IPS-18c (cell line): ENCODE measurements around the gene CORO7.

Experiments
- H3K4me3 ChIP-seq: 2 replicates; pipeline ENCODE4 v1.7.0; 2013; ENCODE audit warnings: low read depth, mild to moderate bottlenecking, low read length, moderate library complexity; ENCODE audit not compliant: insufficient read depth
- H3K9me3 ChIP-seq: one replicate; pipeline ENCODE4 v1.6.1; 2013; ENCODE audit warnings: mild to moderate bottlenecking, low read length, moderate library complexity; ENCODE audit not compliant: control insufficient read depth, insufficient read depth

The CORO7 gene

GRCh38 chr16:4316108-4316863 lies 100.1 kb downstream of the CORO7 start:
- no peaks in the 10 kb centered on the region for H3K9me3 ChIP-seq
- H3K4me3 ChIP-seq, result peak overlapping the region; percentile 71

- Histone ChIP-seq H3K4me3 (peak within 1 kb of the TSS; percentile 71), H3K9me3 (no peaks in the 10 kb centered on the region)
These were observed 100.9 kb downstream of the CORO7 start, which contains the start of gene GLIS2 for GRCh38 chr16:4315186-4316107. Gene GLIS2, plus strand, starts transcription at chr16:4316067. Its CDS starts 16,214 bp downstream, at chr16:4332281.

- peak overlapping the region; percentile 71 for H3K4me3 ChIP-seq
These were observed 101.7 kb downstream of the CORO7 start for GRCh38 chr16:4314532-4315185.

GRCh38 chr16:4313563-4314531 lies 102.5 kb downstream of the CORO7 start:
- H3K9me3 ChIP-seq, result no peaks in the 10 kb centered on the region
- no peak overlapping the region; the same call in 1 of the 2 replicates for H3K4me3 ChIP-seq

More at GRCh38 chr16:4314532-4315185, 101.7 kb downstream of the CORO7 start:
- H3K9me3 ChIP-seq, result no peaks in the 10 kb centered on the region

GRCh38 chr16:4309833-4310266 lies 106.5 kb downstream of the CORO7 start:
- H3K9me3 ChIP-seq, result no peaks in the 10 kb centered on the region
- no peak overlapping the region for H3K4me3 ChIP-seq

- Histone ChIP-seq H3K9me3 (no peaks in the 10 kb centered on the region), H3K4me3 (no peak overlapping the region)
These were observed 107.1 kb downstream of the CORO7 start for GRCh38 chr16:4309102-4309832.

GRCh38 chr16:4307215-4308037 lies 109.0 kb downstream of the CORO7 start:
- H3K9me3 ChIP-seq, result no peaks in the 10 kb centered on the region
- H3K4me3 ChIP-seq, result peak overlapping the region; percentile 78

- H3K4me3 ChIP-seq, result peak overlapping the region; percentile 78
These were observed 109.8 kb downstream of the CORO7 start for GRCh38 chr16:4306470-4307214.

More at GRCh38 chr16:4306470-4307214, 109.8 kb downstream of the CORO7 start:
- no peaks in the 10 kb centered on the region for H3K9me3 ChIP-seq
